ENCODE measurements around the gene AIPL1.

Gene AIPL1

GRCh38 chr17:6452471-6453266 lies 17.7 kb upstream of the AIPL1 start:
- Histone ChIP-seq H3K9ac (ENCODE audit: low read depth, low read length, poor library complexity, severe bottlenecking) (no peak overlapping the region), H3K79me2 (ENCODE audit: insufficient read depth, low read length) (peaks cover 20% of the 10 kb centered on the region; the same call in 1 of the 2 replicates), H4K20me1 (ENCODE audit: insufficient read depth, low read length, poor library complexity, severe bottlenecking) (peaks cover 5% of the 10 kb centered on the region), H3K9me3 (ENCODE audit: insufficient read depth, low read depth, low read length) (no peaks in the 10 kb centered on the region), H3K4me2 (ENCODE audit: low read depth, low read length, poor library complexity, severe bottlenecking) (no peak overlapping the region), H3K4me1 (ENCODE audit: insufficient read depth, low read length, poor library complexity, severe bottlenecking) (peaks cover 12% of the 10 kb centered on the region), H3K36me3 (ENCODE audit: insufficient read depth, low read length) (peaks cover 18% of the 10 kb centered on the region; the same call in 1 of the 2 replicates), H3K27me3 (ENCODE audit: insufficient read depth, low read length, poor library complexity, severe bottlenecking) (no peaks in the 10 kb centered on the region), H3K4me3 (ENCODE audit: low read length, poor library complexity, severe bottlenecking) (no peak overlapping the region), H2AFZ (ENCODE audit: low read length) (no peak overlapping the region), H3F3A (ENCODE audit: low read depth) (no peaks in the 10 kb centered on the region), H3K9me2 (replicated peaks; ENCODE audit: low read depth, low read length) (no peaks in the 10 kb centered on the region)
- TF ChIP-seq EZH2phosphoT487 (IDR thresholded peaks at IDR 0.05; ENCODE audit: borderline replicate concordance) = no peak
- TF ChIP-seq CTCF (conservative IDR thresholded peaks at IDR 0.05; ENCODE audit: low read length) = no peak

GRCh38 chr17:6450926-6451832 lies 16.3 kb upstream of the AIPL1 start:
- H3K4me1 ChIP-seq (ENCODE audit: insufficient read depth, low read length, poor library complexity, severe bottlenecking) = peaks cover 19% of the 10 kb centered on the region
- no peak overlapping the region for H3K4me3 ChIP-seq (ENCODE audit: low read length, poor library complexity, severe bottlenecking)
- H3K79me2 ChIP-seq (ENCODE audit: insufficient read depth, low read length) = peaks cover 33% of the 10 kb centered on the region
- H3K4me2 ChIP-seq (ENCODE audit: low read depth, low read length, poor library complexity, severe bottlenecking) = no peak overlapping the region
- H3K36me3 ChIP-seq (ENCODE audit: insufficient read depth, low read length) = peaks cover 27% of the 10 kb centered on the region; the same call in 1 of the 2 replicates
- H4K20me1 ChIP-seq (ENCODE audit: insufficient read depth, low read length, poor library complexity, severe bottlenecking) = peaks cover 11% of the 10 kb centered on the region
- no peaks in the 10 kb centered on the region for H3K9me3 ChIP-seq (ENCODE audit: insufficient read depth, low read depth, low read length)
- no peaks in the 10 kb centered on the region for H3K27me3 ChIP-seq (ENCODE audit: insufficient read depth, low read length, poor library complexity, severe bottlenecking)
- no peak overlapping the region for H3K9ac ChIP-seq (ENCODE audit: low read depth, low read length, poor library complexity, severe bottlenecking)
- H2AFZ ChIP-seq (ENCODE audit: low read length) = no peak overlapping the region
- H3F3A ChIP-seq (ENCODE audit: low read depth) = no peaks in the 10 kb centered on the region
- no peak for TF ChIP-seq EZH2phosphoT487 (IDR thresholded peaks at IDR 0.05; ENCODE audit: borderline replicate concordance)
- TF ChIP-seq CTCF (conservative IDR thresholded peaks at IDR 0.05; ENCODE audit: low read length) = no peak
- H3K9me2 ChIP-seq (replicated peaks; ENCODE audit: low read depth, low read length) = no peaks in the 10 kb centered on the region

- Histone ChIP-seq H2AFZ (ENCODE audit: low read length) (no peak overlapping the region), H3K4me3 (ENCODE audit: low read length, poor library complexity, severe bottlenecking) (no peak overlapping the region), H3K79me2 (ENCODE audit: insufficient read depth, low read length) (peaks cover 51% of the 10 kb centered on the region), H3K9me2 (replicated peaks; ENCODE audit: low read depth, low read length) (no peaks in the 10 kb centered on the region), H3K36me3 (ENCODE audit: insufficient read depth, low read length) (peaks cover 33% of the 10 kb centered on the region; the same call in 1 of the 2 replicates), H3F3A (ENCODE audit: low read depth) (no peaks in the 10 kb centered on the region), H3K27me3 (ENCODE audit: insufficient read depth, low read length, poor library complexity, severe bottlenecking) (no peaks in the 10 kb centered on the region), H3K4me1 (ENCODE audit: insufficient read depth, low read length, poor library complexity, severe bottlenecking) (peaks cover 36% of the 10 kb centered on the region), H4K20me1 (ENCODE audit: insufficient read depth, low read length, poor library complexity, severe bottlenecking) (peaks cover 25% of the 10 kb centered on the region), H3K9me3 (ENCODE audit: insufficient read depth, low read depth, low read length) (no peaks in the 10 kb centered on the region), H3K4me2 (ENCODE audit: low read depth, low read length, poor library complexity, severe bottlenecking) (peak overlapping the region; percentile 5), H3K9ac (ENCODE audit: low read depth, low read length, poor library complexity, severe bottlenecking) (peak overlapping the region; percentile 18)
- TF ChIP-seq EZH2phosphoT487 (IDR thresholded peaks at IDR 0.05; ENCODE audit: borderline replicate concordance) (no peak), CTCF (conservative IDR thresholded peaks at IDR 0.05; ENCODE audit: low read length) (no peak)
These were observed 14.4 kb upstream of the AIPL1 start for GRCh38 chr17:6449307-6449706.
